GM18873 (cell line): Measurements from ENCODE around the gene PGAM2.
A peak's percentile ranks its signal among the peaks of the same experiment; 100 is the strongest.
"Not testable (repeated sequence)": the region's sequence is repeated elsewhere in the genome, so short reads cannot be mapped to it uniquely, and the experiment has no call there.

ENCODE experiments used
- ATAC-seq: cut with Tn5 transposase; IDR thresholded peaks from one replicate; pipeline ENCODE4 v1.9.1; 2021; ENCODE audit warnings: mild to moderate bottlenecking, moderate library complexity, moderate number of reproducible peaks; ENCODE audit not compliant: unreplicated experiment, low FRiP score

Gene PGAM2

GRCh38 chr7:44033971-44034844 lies 31.2 kb downstream of the PGAM2 start:
- ATAC-seq: not testable (repeated sequence)

DNA sequence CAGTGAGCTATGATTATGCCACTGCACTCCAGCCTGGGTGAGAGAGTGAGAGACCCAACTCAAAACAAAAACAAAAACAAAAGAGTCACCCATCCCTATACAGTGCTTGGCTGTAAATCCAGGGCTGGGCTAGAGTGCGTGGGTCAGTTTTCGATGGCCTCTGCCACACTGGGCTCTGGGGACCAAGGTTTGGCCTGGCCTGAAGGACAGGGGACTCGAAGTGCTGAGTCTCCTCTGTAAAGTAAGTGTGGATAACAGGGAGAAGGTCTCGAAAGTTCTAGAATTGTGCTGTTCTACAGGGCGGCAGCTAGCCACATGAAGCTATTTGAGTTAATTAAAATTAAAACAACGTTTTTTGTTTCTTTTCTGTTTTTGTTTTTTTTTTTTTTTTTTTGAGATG lies 33.3 kb downstream of the PGAM2 start:
- not testable (repeated sequence) for ATAC-seq

DNA sequence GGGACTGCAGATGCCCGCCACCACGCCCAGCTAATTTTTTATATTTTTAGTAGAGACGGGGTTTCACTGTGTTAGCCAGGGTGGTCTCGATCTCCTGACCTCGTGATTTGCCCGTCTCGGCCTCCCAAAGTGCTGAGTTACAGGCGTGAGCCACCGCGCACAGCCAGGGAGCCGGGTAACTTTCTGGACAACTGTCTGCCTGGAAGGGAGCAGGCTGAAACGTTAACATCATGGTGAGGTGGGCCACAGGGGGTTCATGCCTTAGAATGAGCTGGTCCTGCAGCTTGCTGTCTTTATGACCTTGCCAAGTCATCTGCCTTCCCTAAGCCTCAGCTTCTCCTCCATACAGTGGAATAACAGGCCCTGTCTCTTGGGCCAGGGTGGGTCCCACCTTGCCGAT lies 34.0 kb downstream of the PGAM2 start:
- ATAC-seq: not testable (repeated sequence)

- ATAC-seq: not testable (repeated sequence)
Measured at GRCh38 chr7:44030029-44030428, 35.3 kb downstream of the PGAM2 start.

- not testable (repeated sequence) for ATAC-seq
Measured at GRCh38 chr7:44029433-44029832, 35.9 kb downstream of the PGAM2 start.

DNA sequence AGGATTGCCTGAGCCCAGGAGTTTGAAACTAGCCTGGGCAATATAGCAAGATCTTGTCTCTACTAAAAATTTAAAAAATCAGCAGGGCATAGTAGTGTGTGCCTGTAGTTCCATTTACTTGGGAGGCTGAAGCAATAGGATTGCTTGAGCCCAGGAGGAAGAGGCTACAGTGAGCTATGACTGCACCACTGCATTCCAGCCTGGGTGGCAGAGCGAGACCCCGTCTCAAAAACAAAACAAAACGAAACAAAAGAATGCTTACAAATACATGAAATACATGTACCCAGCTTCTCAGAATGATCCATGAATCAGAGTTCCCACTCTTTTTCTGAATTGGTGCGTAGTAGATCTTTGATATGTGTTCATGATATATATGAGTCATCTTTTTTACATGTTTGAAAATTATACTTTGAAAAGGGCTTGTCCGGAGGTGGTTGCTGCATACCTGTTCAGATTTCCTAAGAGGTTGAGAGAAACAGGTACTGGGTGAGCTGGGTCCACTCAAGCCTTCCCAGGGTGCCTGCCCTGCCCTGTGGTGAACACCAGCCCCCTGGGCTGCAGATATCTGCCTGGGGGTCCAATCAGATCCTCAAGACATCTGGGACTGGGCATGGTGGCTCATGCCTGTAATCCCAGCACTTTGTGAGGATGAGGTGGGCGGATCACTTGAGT lies 42.4 kb downstream of the PGAM2 start:
- ATAC-seq: not testable (repeated sequence)

GRCh38 chr7:44022069-44022468 lies 43.3 kb downstream of the PGAM2 start:
- ATAC-seq: not testable (repeated sequence)

DNA sequence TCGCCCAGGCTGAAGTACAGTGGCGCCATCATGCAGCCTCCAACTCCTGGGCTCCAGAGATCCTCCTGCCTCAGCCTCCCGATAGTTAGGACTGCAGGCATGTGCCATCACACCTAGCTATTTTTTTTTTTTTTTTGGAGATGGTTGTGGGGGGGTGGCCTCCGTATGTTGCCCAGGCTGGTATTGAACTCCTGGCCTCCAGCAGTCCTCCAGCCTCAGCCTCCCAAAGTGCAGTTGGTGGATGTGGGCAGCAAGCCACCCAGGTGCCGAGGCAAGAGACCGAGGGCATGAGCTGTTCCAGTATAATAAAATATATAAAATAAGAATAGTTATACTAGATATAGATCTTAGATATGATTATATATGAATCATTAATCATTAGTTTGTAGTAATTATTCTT lies 45.5 kb downstream of the PGAM2 start:
- not testable (repeated sequence) for ATAC-seq

DNA sequence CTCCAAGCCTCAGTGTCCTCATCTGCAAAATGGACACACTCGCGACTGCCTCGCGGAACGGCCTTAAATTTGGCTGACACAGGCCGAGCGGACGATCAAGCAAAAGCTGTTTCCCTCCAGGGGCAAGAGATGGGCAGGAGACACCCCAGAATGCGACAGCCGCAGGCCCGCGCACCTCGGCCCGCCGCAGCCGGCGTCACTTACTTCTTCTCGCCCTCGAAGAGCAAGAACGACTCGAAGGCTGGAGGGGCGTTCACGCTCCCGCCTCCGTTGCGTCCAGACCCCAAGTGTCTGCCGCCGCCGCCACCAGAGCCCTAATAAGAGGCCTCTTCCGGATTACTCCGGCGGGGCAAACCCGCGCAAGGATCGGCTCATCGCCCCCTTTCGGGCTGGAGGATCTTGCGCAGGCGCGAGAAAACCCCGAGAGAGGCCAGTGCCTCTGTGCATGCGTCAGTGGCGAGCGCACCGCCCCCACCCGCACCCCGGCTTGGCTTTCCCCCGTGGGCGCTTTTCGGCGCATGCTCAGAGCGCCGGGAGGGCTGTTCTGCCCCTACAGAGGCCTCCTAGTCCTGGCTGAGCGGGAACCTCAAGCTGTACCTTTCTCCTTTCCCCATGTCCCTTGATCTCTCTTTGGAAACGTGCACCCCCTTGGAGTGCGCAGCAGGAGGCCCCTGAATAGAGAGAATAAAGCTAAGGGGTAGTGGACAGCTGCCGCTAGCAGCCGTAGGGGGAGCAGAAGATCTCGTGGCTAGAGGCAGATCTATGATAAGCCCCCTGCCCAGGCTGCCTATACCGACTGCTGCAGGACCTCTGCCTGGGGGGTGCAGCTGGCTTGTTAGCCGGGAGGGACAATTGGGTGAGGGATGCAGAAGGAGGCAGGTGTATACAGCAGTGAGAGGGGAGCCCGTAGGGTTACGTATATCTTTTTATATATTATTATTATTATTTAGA lies 46.2 kb downstream of the PGAM2 start:
- peak; percentile 95 for ATAC-seq

GRCh38 chr7:44015090-44015489 lies 50.3 kb downstream of the PGAM2 start:
- ATAC-seq: not testable (repeated sequence)
